Endothelial cell of umbilical vein (primary cell): Measurements from ENCODE around the gene RTEL1. TPM values are rescaled to one million over a fixed set of nuclear protein-coding genes. Genes with fewer than 3 reads are reported as not detected.

Source experiments
- BruUV-seq: library from RNA; stranded (reverse); fragments of 400-500 nt; replicated peaks from 2 replicates; lab custom pipeline; 2021; lab: Mats Ljungman, UMichigan
- CTCF ChIA-PET: fragments of 300-600, 350-600 bp; sonication (Branson Sonifier 250); formaldehyde crosslinking; loops from one replicate; lab custom pipeline; 2021; ENCODE audit warnings: antibody characterized with exemption, inconsistent platforms; lab: Charles Lee
- POLR2A ChIA-PET: fragments of 300-600, 350-600 bp; sonication (Branson Sonifier 250); formaldehyde crosslinking; loops from one replicate; lab custom pipeline; 2021; ENCODE audit warnings: antibody characterized with exemption, inconsistent platforms; lab: Charles Lee
- DNase-seq: peaks from one replicate; pipeline ENCODE4 v3.0.0-alpha.2; 2011; ENCODE audit warnings: low read depth, low spot score
- FAIRE-seq: peaks from 2 replicates; lab custom pipeline; 2011; peaks lifted over from hg19 to GRCh38; lab: Jason Lieb, UNC
- H2AFZ ChIP-seq: 2 replicates; pipeline ENCODE4 v1.6.0; 2012; ENCODE audit warnings: low read depth, low read length, control low read depth, inconsistent platforms
- H3K27ac ChIP-seq: 2 replicates; pipeline ENCODE4 v1.5.1; 2011; ENCODE audit warnings: low read depth, mild to moderate bottlenecking, control low read depth, low read length, moderate library complexity; ENCODE audit not compliant: insufficient read depth
- H3K27me3 ChIP-seq, 2 experiments: 2 replicates each; pipeline versions ENCODE4 v1.6.0 to v1.6.1; 2011; ENCODE audit warnings: low read length in 2 of 2, mixed read lengths in 1 of 2; ENCODE audit not compliant: control insufficient read depth in 2 of 2, insufficient read depth in 2 of 2
- H3K36me3 ChIP-seq, 2 experiments: 2 replicates in 1 of 2; 3 replicates in 1 of 2; pipeline ENCODE4 v1.5.1; 2011; ENCODE audit warnings: low read length in 2 of 2, mild to moderate bottlenecking in 1 of 2, moderate library complexity in 1 of 2; ENCODE audit not compliant: control insufficient read depth in 2 of 2, insufficient read depth in 2 of 2; ENCODE audit errors: extremely low read depth in 1 of 2
- H3K4me1 ChIP-seq: 3 replicates; pipeline ENCODE4 v1.5.1; 2011; ENCODE audit warnings: mild to moderate bottlenecking, low read length; ENCODE audit not compliant: control insufficient read depth, insufficient read depth; ENCODE audit errors: extremely low read depth
- H3K4me2 ChIP-seq: 2 replicates; pipeline ENCODE4 v1.6.1; 2011; ENCODE audit warnings: low read length, control low read depth, mixed read lengths; ENCODE audit not compliant: insufficient read depth
- H3K4me3 ChIP-seq, 3 experiments: fragments of 200-600 bp in 1 of 3; sonication (generic), shearing (Covaris generic) in 1 of 3; replicated peaks in 1 of 3; 2 replicates each; pipeline ENCODE4 v1.5.1; 2011 to 2016; ENCODE audit warnings: control low read depth in 3 of 3, low read length in 3 of 3, mild to moderate bottlenecking in 2 of 3, inconsistent platforms in 1 of 3, low read depth in 1 of 3, moderate library complexity in 1 of 3; ENCODE audit not compliant: insufficient read depth in 1 of 3
- H3K79me2 ChIP-seq: 2 replicates; pipeline ENCODE4 v1.6.0; 2012; ENCODE audit warnings: low read length, inconsistent platforms; ENCODE audit not compliant: control insufficient read depth, insufficient read depth
- H3K9ac ChIP-seq: replicated peaks from 2 replicates; pipeline ENCODE3; 2011; ENCODE audit warnings: low read length, control low read depth; ENCODE audit not compliant: insufficient read depth; ENCODE audit errors: extremely low read depth
- H3K9me1 ChIP-seq: replicated peaks from 3 replicates; pipeline ENCODE4 v1.6.0; 2011; ENCODE audit warnings: mild to moderate bottlenecking, low read length; ENCODE audit not compliant: control insufficient read depth, insufficient read depth; ENCODE audit errors: extremely low read depth
- H3K9me3 ChIP-seq: replicated peaks from 2 replicates; pipeline ENCODE4 v1.5.1; 2012; ENCODE audit warnings: low read length, inconsistent platforms; ENCODE audit not compliant: control insufficient read depth, insufficient read depth
- H4K20me1 ChIP-seq: replicated peaks from 2 replicates; pipeline ENCODE3; 2011; ENCODE audit warnings: mild to moderate bottlenecking, low read length; ENCODE audit not compliant: control insufficient read depth, insufficient read depth; ENCODE audit errors: extremely low read depth
- EZH2 ChIP-seq: IDR thresholded peaks from 2 replicates; pipeline ENCODE4 v1.6.1; 2012; ENCODE audit warnings: borderline replicate concordance, low read depth, mild to moderate bottlenecking, moderate library complexity, low read length, inconsistent platforms; ENCODE audit not compliant: severe bottlenecking
- FOS ChIP-seq: IDR thresholded peaks from 2 replicates; pipeline ENCODE4 v1.6.1; 2011; ENCODE audit warnings: mild to moderate bottlenecking, low read length, moderate library complexity, borderline replicate concordance; ENCODE audit not compliant: insufficient read depth
- GATA2 ChIP-seq: IDR thresholded peaks from 2 replicates; pipeline ENCODE4 v1.7.0; 2011; ENCODE audit warnings: low read depth, mild to moderate bottlenecking, moderate library complexity, mixed read lengths, low read length; ENCODE audit not compliant: insufficient read length, insufficient read depth
- JUN ChIP-seq: IDR thresholded peaks from 2 replicates; pipeline ENCODE4 v1.6.1; 2011; ENCODE audit warnings: borderline replicate concordance, low read depth; ENCODE audit not compliant: insufficient read length, insufficient read depth
- MYC ChIP-seq: IDR thresholded peaks from one replicate; pipeline ENCODE4 v1.6.1; 2011; ENCODE audit warnings: mild to moderate bottlenecking, low read depth, low read length
- POLR2A ChIP-seq: IDR thresholded peaks from 2 replicates; pipeline ENCODE4 v1.6.1; 2012; ENCODE audit warnings: low read depth, mild to moderate bottlenecking, control low read depth, low read length
- POLR2AphosphoS5 ChIP-seq: IDR thresholded peaks from 2 replicates; pipeline ENCODE4 v1.6.1; 2012; ENCODE audit warnings: low read depth, mild to moderate bottlenecking, control low read depth, low read length, moderate library complexity; ENCODE audit not compliant: insufficient read depth
- dilution Hi-C: fragments of 300-500 bp; cut with MboI; formaldehyde crosslinking; loops from one replicate; pipeline ENCODE4 v1.15.0; 2019; ENCODE audit warnings: low sequenced_read_pairs; ENCODE audit not compliant: extremely low pct_ligation_motif_present
- intact Hi-C: fragments of 100-400 bp; cut with micrococcal nuclease; formaldehyde crosslinking; loops from one replicate; pipeline ENCODE4 v1.10.0; 2022
- polyA plus RNA-seq, 4 experiments: library from polyadenylated mRNA; depleted of rRNA in 3 of 4; stranded (reverse) in 3 of 4; unstranded in 1 of 4; fragments of >200 nt; gene quantifications; 2 replicates each; pipeline versions ENCODE4 v1.2.1 to v1.2.3, GENCODE V29; 2011 to 2012; ENCODE audit warnings: missing spikeins in 1 of 4
- total RNA-seq: library from RNA; stranded (reverse); gene quantifications from 2 replicates; pipeline ENCODE4 v1.2.3, GENCODE V29; 2021
- TF ChIP-seq, protein P1 (sequence below), 2 donors: IDR thresholded peaks; 1 replicate in 1 of 2; 2 replicates in 1 of 2; pipeline ENCODE4 v1.5.1; 2011; ENCODE audit warnings: low read length in 2 of 2, mild to moderate bottlenecking in 2 of 2, moderate library complexity in 2 of 2, control low read depth in 1 of 2, inconsistent platforms in 1 of 2, low read depth in 1 of 2; ENCODE audit not compliant: insufficient read depth in 1 of 2; ENCODE audit errors: extremely low read depth in 1 of 2
- TF ChIP-seq, protein P2 (sequence below): IDR thresholded peaks from 2 replicates; pipeline ENCODE4 v1.6.1; 2011; ENCODE audit not compliant: insufficient read depth, insufficient read length

Gene RTEL1
- total and polyA plus RNA-seq, 2 donors (not counting 3 experiments of a cell fraction or from before 2014, with no cell fraction given) = 17.0 to 44.9 TPM

DNA sequence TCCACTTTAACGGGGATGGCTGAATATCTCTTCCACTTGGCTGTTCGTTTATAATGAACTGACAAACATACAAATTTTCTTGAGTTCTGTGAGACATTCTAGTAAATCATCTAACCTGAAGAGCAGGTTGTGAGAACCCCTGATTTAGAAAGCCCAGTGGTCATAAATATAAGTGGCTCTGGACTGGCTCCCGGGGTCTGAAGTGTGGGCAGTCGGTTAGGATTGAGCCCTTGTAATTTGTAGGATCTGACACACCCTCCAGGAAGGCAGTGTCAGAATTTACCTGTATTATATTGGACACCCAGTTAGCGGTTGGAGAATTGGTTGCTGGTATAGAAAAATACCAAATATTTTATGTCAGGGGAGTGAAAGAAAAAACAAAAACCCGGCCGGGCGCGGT lies 24.4 kb upstream of the RTEL1 start:
- ChIA-PET CTCF (no interaction called here), POLR2A (interaction anchor here (0.8 kb wide), 1 partner anchor 8 kb away, joined by 6 read pairs; no protein-coding TSS in a partner anchor)
- Histone ChIP-seq H3K4me1 (peaks cover 5% of the 10 kb centered on the region), H3K9me1 (no peaks in the 10 kb centered on the region), H3K9ac (no peak overlapping the region), H3K4me2 (no peak overlapping the region), H3K27ac (no peak overlapping the region), H3K27me3 (no peaks in the 10 kb centered on the region), H3K9me3 (no peaks in the 10 kb centered on the region), H3K79me2 (no peaks in the 10 kb centered on the region), H2AFZ (no peak overlapping the region), H3K4me3 (no peak overlapping the region), H3K36me3 (no peaks in the 10 kb centered on the region), H4K20me1 (no peaks in the 10 kb centered on the region)
- no TSS peak for BruUV-seq
- no peak for FAIRE-seq
- DNase-seq = no peak
- intact Hi-C loops (no loop called here), dilution Hi-C loops (no loop called here)
- TF ChIP-seq GATA2 (no peak), EZH2 (no peak), POLR2A (no peak), FOS (no peak), POLR2AphosphoS5 (no peak), JUN (no peak), MYC (no peak)
- TF ChIP-seq, protein P1, sequence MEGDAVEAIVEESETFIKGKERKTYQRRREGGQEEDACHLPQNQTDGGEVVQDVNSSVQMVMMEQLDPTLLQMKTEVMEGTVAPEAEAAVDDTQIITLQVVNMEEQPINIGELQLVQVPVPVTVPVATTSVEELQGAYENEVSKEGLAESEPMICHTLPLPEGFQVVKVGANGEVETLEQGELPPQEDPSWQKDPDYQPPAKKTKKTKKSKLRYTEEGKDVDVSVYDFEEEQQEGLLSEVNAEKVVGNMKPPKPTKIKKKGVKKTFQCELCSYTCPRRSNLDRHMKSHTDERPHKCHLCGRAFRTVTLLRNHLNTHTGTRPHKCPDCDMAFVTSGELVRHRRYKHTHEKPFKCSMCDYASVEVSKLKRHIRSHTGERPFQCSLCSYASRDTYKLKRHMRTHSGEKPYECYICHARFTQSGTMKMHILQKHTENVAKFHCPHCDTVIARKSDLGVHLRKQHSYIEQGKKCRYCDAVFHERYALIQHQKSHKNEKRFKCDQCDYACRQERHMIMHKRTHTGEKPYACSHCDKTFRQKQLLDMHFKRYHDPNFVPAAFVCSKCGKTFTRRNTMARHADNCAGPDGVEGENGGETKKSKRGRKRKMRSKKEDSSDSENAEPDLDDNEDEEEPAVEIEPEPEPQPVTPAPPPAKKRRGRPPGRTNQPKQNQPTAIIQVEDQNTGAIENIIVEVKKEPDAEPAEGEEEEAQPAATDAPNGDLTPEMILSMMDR (IDR thresholded peaks at IDR 0.05; ENCODE audit: extremely low read depth in 1 of 2, insufficient read depth in 1 of 2, low read depth in 1 of 2, low read length in 2 of 2) = no peak
- TF ChIP-seq, protein P2, sequence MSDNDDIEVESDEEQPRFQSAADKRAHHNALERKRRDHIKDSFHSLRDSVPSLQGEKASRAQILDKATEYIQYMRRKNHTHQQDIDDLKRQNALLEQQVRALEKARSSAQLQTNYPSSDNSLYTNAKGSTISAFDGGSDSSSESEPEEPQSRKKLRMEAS = no peak
